Measurements from ENCODE around the gene BOD1L1.

The BOD1L1 gene

GRCh38 chr4:13555325-13555724 lies 72.2 kb downstream of the BOD1L1 start:
- DNase-seq, result no peak

GRCh38 chr4:13553081-13553480 lies 74.4 kb downstream of the BOD1L1 start:
- no peak for DNase-seq

GRCh38 chr4:13548984-13549546 lies 78.5 kb downstream of the BOD1L1 start:
- DNase-seq, result peak; percentile 99

- no peak for DNase-seq
Observed at GRCh38 chr4:13548059-13548983, 79.2 kb downstream of the BOD1L1 start.

- DNase-seq, result no peak
Observed at GRCh38 chr4:13547485-13548041, 80.0 kb downstream of the BOD1L1 start.

GRCh38 chr4:13546941-13547484 lies 80.5 kb downstream of the BOD1L1 start:
- no peak for DNase-seq

GRCh38 chr4:13546142-13546940 lies 81.2 kb downstream of the BOD1L1 start:
- DNase-seq, result no peak

GRCh38 chr4:13545394-13545808 lies 82.1 kb downstream of the BOD1L1 start:
- no peak for DNase-seq

- no peak for DNase-seq
Observed at GRCh38 chr4:13544606-13545393, 82.7 kb downstream of the BOD1L1 start.

- DNase-seq, result no peak
Observed at GRCh38 chr4:13543839-13544605, 83.5 kb downstream of the BOD1L1 start, which contains the start of gene NKX3-2. Gene NKX3-2 (minus strand): TSS chr4:13544508. CDS start chr4:13544414, 94 bp downstream.

GRCh38 chr4:13543032-13543838 lies 84.3 kb downstream of the BOD1L1 start:
- no peak for DNase-seq

- DNase-seq, result no peak
Observed at GRCh38 chr4:13542577-13543031, 84.9 kb downstream of the BOD1L1 start.

GRCh38 chr4:13541720-13542576 lies 85.6 kb downstream of the BOD1L1 start:
- peak; percentile 63 for DNase-seq

- peak; percentile 50 for DNase-seq
Observed at GRCh38 chr4:13541176-13541604, 86.3 kb downstream of the BOD1L1 start.

- DNase-seq, result peak; percentile 57
Observed at GRCh38 chr4:13540446-13541175, 86.9 kb downstream of the BOD1L1 start.

- peak; percentile 52 for DNase-seq
Observed at GRCh38 chr4:13539619-13540445, 87.7 kb downstream of the BOD1L1 start.

GRCh38 chr4:13539047-13539618 lies 88.4 kb downstream of the BOD1L1 start:
- peak; percentile 53 for DNase-seq

All from activated CD8-positive, alpha-beta memory T cell treated with anti-CD3 and anti-CD28 coated beads, Interleukin-2, amount 50 U/mL, for 48 hours (primary cell).